HG03442 (cell line): ENCODE measurements around the gene SCP2D1.
"Not testable (repeated sequence)": the region's sequence is repeated elsewhere in the genome, so short reads cannot be mapped to it uniquely, and the experiment has no call there.

ENCODE experiments used
- ATAC-seq: cut with Tn5 transposase; IDR thresholded peaks from one replicate; pipeline ENCODE4 v1.9.1; 2021; ENCODE audit warnings: mild to moderate bottlenecking, moderate library complexity; ENCODE audit not compliant: unreplicated experiment

The SCP2D1 gene

DNA sequence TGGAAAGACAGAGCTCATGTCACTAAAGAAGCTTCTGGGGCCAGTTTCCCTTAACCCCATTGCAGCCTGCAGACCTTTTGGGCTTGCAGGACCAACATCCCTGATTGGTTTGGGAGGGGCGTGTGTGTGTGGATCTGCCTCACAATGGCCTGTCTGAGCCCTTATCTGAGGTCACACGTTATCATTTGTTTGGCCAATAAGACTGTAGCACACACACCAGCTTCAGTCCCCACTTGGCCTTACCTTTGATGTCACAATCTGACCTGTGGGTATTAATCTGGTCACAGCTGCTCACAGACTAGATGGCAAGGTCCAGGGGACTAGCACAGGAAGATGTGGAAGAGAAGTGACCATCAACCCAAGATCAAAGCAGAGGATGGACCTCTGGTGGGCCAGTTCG, at the start of gene SCP2D1:
Gene SCP2D1 (plus strand): TSS at position 301 of the 400 bp plus-strand sequence. CDS start 33 bp downstream, at position 334.
- ATAC-seq: no peak

- no peak for ATAC-seq
These were observed 45.9 kb upstream of the SCP2D1 start for GRCh38 chr20:18767676-18768075.

- ATAC-seq: no peak
These were observed 40.0 kb upstream of the SCP2D1 start for GRCh38 chr20:18773566-18773965.

DNA sequence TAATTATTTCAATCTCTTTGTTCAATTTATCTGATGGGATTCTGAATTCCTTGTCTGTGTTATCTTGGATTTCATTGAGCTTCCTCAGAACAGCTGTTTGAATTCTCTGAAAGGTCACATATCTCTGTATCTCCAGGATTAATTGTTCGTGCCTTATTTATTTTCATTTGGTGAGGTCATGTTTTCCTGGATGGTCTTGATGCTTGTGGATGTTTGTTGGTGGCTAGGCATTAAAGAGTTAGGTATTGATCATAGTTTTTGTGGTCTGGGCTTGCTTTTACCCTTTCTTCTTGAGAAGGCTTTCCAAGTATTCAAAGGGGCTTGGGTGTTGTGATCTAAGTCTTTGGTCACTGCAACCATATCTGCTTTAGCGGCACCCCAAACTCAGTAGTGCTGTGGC, 39.4 kb upstream of the SCP2D1 start:
- ATAC-seq: no peak

- no peak for ATAC-seq
These were observed 38.0 kb upstream of the SCP2D1 start for GRCh38 chr20:18775633-18776032.

GRCh38 chr20:18778690-18779392, 34.7 kb upstream of the SCP2D1 start:
- ATAC-seq: no peak

GRCh38 chr20:18780385-18781130, 33.0 kb upstream of the SCP2D1 start:
- no peak for ATAC-seq

GRCh38 chr20:18781509-18781908, 32.1 kb upstream of the SCP2D1 start:
- ATAC-seq: no peak

DNA sequence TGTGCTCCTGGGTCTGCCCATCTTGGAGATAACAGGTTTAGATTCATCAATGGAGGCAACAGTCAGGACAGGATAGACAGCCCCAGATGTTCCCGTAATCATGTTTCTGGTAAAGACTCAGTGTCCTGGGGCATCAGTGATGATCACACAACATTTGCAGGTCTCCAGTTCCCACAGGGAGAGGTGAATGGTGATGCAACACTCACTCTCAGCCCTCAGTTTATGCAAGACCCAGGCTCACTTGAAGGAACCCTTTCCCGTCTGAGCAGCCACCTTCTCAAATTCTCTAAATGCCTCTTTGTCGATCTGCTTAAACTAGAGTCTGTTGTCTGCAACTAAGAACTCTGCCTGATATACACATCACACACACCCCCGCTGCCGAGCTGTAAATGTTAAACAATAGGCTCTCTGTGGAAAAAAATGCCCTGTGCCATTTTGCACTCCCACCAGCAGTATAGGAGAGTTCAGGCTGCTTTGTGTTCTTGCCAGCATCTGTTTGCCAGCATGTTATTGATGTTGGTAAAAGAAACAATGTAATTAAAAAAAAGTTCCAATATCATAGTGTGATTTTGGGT, 30.1 kb upstream of the SCP2D1 start:
- ATAC-seq: no peak

DNA sequence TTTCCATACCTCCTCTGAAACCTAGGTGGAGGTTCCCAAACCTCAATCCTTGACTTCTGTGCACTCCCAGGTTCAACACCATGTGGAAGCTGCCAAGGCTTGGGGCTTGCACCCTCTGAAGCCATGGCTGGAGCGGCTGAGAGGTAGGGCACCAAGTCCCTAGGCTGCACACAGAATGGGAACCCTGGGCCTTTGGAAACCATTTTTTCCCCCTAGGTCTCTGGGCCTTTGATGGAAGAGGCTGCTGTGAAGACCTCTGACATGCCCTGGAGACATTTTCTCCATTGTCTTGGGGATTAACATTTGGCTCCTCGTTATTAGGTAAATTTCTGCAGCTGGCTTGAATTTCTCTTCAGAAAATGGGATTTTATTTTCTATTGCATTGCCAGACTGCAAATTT, 26.5 kb upstream of the SCP2D1 start:
- not testable (repeated sequence) for ATAC-seq

GRCh38 chr20:18788021-18788420, 25.6 kb upstream of the SCP2D1 start:
- no peak for ATAC-seq

DNA sequence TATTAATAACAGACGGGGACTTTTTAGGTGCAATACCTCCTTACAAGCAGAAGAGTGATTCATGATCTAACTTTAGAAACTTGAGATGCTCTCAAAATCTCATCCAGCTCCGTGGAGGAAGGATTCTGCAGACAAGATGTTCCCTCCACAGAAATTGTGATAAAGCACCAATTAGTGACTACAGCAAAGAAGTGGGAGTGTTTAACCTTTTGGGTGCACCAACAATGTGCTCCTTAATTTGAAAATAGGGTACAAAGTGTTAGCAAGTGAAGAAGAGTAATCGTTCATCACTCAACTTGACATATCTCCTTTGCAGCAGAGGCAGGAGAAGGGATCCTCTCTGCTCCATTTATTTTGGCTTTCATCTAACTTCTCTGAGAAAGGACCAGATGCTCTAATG, 22.8 kb upstream of the SCP2D1 start:
- ATAC-seq: no peak

GRCh38 chr20:18793625-18794427, 19.8 kb upstream of the SCP2D1 start:
- ATAC-seq: peak; percentile 97

DNA sequence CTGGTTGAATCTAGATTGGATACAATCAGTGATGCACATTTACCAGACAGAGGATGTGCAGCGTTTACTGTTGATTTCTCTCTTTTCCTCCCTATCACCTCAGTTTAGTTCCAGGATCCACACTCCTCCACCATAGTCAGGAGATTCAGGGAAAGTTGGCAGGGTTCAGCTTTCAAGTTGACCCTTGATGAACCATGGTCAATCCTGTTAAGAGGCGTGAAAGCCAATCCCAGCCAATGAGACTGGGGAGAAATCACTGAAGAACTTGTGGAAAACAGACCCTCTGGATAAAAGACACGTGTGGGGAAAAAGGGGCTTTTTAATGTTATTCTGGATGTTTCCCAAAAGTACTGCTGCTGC, 19.2 kb upstream of the SCP2D1 start:
- ATAC-seq: no peak

DNA sequence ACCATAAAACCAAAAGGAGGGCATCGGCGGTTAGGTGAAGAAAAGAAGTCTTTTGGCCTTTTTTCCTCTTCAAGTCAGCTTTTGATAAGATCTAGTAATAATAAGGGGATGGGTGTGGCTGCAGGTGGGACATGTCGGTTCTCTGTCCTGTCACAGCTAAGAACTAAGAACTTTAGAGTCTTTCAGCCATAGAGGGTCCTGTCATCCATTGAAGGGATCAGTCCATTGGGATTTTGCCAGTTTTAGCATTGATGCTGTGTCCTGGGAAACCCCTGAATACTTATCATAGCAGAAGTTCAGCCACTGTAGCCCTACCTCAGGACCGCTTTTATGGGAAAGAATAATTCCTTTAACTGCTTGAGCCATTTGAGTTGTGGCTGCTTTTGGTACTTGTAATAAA, 18.2 kb upstream of the SCP2D1 start:
- no peak for ATAC-seq

- ATAC-seq: no peak
These were observed 17.2 kb upstream of the SCP2D1 start for GRCh38 chr20:18796282-18796833.

DNA sequence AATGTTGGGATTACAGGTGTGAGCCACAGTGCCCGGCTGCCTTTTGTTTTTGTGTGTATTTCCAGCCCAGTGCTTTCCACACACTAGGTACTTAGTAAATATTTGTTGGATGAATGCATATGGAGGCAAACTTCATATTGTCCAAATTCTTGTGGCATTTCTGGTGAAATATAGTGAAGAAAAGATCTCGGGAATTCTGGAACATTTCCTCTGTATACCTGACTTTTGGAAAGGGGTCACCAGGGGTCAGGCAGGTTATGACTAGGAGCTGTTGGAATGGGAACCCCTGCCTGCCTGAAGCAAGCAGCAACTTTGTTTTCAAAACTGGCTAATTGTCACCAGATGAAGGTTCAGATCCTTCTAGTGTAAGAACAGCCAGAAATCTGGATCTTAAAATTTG, 12.1 kb upstream of the SCP2D1 start:
- no peak for ATAC-seq

DNA sequence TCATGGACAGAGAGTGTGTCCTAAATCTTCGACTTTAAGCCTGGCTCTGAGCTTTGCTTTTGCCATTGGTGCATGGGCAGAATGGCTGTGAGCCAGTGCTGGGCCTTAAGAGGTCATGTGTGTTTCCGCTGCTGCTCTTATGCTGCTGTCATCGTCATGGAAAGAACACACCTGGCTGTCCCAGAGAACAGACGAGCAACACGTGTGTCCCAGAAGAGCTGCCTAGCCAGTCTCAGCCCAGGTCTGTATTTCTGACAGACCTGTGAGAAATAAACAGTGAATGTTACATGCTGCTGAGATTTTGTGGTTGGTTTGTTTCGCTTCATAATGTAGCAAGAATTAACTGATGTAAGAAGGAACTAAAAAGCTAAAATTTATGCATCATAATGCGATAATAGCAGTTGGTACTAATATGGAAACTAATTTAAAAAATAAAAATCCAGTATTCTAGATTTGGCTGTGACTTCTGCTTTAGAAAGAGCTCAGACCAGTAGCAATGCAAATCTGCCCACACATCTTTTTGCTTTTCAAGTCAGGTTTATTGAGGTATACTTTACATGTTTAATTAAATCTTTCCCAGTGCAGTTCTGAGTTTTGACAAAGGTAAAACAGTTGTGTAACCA, 11.5 kb upstream of the SCP2D1 start:
- ATAC-seq: no peak

- ATAC-seq: no peak
These were observed 7.7 kb upstream of the SCP2D1 start for GRCh38 chr20:18805881-18806280.

- no peak for ATAC-seq
These were observed 4.9 kb upstream of the SCP2D1 start for GRCh38 chr20:18808712-18809111.

GRCh38 chr20:18811186-18811585, 2.4 kb upstream of the SCP2D1 start:
- ATAC-seq: no peak
